Esophagus squamous epithelium (tissue), 4 donors: ENCODE data around the gene USE1.

Source experiments
- POLR2A ChIP-seq, 4 donors: fragments of 450-650 bp; IDR thresholded peaks; one replicate each; pipeline ENCODE4 v1.6.1; 2017; ENCODE audit warnings: antibody characterized with exemption in 4 of 4, mild to moderate bottlenecking in 4 of 4, moderate library complexity in 3 of 4
- TF ChIP-seq, protein P1 (sequence below), 6 experiments: fragments of 450-650 bp in 4 of 6; fragments of 200-600 bp in 2 of 6; sonication (generic) in 2 of 6; IDR thresholded peaks; one replicate each; pipeline ENCODE4 v1.5.1; 2016 to 2019; ENCODE audit warnings: antibody characterized with exemption in 6 of 6, mild to moderate bottlenecking in 4 of 6, moderate library complexity in 4 of 6

- TF ChIP-seq POLR2A (IDR thresholded peaks at IDR 0.05), result no peak
- TF ChIP-seq, protein P1, sequence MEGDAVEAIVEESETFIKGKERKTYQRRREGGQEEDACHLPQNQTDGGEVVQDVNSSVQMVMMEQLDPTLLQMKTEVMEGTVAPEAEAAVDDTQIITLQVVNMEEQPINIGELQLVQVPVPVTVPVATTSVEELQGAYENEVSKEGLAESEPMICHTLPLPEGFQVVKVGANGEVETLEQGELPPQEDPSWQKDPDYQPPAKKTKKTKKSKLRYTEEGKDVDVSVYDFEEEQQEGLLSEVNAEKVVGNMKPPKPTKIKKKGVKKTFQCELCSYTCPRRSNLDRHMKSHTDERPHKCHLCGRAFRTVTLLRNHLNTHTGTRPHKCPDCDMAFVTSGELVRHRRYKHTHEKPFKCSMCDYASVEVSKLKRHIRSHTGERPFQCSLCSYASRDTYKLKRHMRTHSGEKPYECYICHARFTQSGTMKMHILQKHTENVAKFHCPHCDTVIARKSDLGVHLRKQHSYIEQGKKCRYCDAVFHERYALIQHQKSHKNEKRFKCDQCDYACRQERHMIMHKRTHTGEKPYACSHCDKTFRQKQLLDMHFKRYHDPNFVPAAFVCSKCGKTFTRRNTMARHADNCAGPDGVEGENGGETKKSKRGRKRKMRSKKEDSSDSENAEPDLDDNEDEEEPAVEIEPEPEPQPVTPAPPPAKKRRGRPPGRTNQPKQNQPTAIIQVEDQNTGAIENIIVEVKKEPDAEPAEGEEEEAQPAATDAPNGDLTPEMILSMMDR (IDR thresholded peaks at IDR 0.05), result no peak
These were observed 49.4 kb upstream of the USE1 start for GRCh38 chr19:17165715-17166114.
